SU-DHL-6 (cell line): ENCODE results near the gene ARHGEF18.

ENCODE experiments used
- H2AFZ ChIP-seq: fragments of 200-600 bp; sonication (generic); 2 replicates; pipeline ENCODE4 v1.6.1; 2014; ENCODE audit warnings: low read depth, mild to moderate bottlenecking, moderate library complexity, mixed read lengths, antibody characterized with exemption, low read length; ENCODE audit not compliant: severe bottlenecking
- H3F3A ChIP-seq: fragments of 200-600 bp; shearing (Covaris generic); 2 replicates; pipeline ENCODE4 v1.6.0; 2016; ENCODE audit warnings: antibody characterized with exemption, mild to moderate bottlenecking; ENCODE audit not compliant: insufficient read depth
- H3K27ac ChIP-seq: fragments of 200-600 bp; sonication (generic); 2 replicates; pipeline ENCODE4 v1.5.1; 2016; ENCODE audit warnings: low read depth, mild to moderate bottlenecking, low read length, moderate library complexity, mixed read lengths
- H3K27me3 ChIP-seq: fragments of 200-600 bp; sonication (generic), shearing (Covaris generic); 2 replicates; pipeline ENCODE4 v1.6.0; 2014; ENCODE audit warnings: mild to moderate bottlenecking, low read length
- H3K36me3 ChIP-seq: fragments of 200-600 bp; sonication (generic); 2 replicates; pipeline ENCODE4 v1.6.1; 2014; ENCODE audit warnings: mild to moderate bottlenecking, low read length, mixed read lengths
- H3K4me2 ChIP-seq: fragments of 300-600, 200-600 bp; shearing (Covaris generic), sonication (generic); 2 replicates; pipeline ENCODE4 v1.6.0; 2014; ENCODE audit warnings: low read length, low read depth, mild to moderate bottlenecking; ENCODE audit not compliant: poor library complexity, severe bottlenecking
- H3K4me3 ChIP-seq: fragments of 200-600 bp; sonication (generic); 2 replicates; pipeline ENCODE4 v1.5.1; 2014; ENCODE audit warnings: antibody characterized with exemption, low read length, mild to moderate bottlenecking, mixed read lengths; ENCODE audit not compliant: insufficient read depth, poor library complexity, severe bottlenecking
- H3K79me2 ChIP-seq: fragments of 200-600 bp; sonication (generic); 2 replicates; pipeline ENCODE4 v1.6.1; 2014; ENCODE audit warnings: mild to moderate bottlenecking, low read length, moderate library complexity; ENCODE audit not compliant: insufficient read depth
- H3K9ac ChIP-seq: fragments of 200-600 bp; sonication (generic); 2 replicates; pipeline ENCODE4 v1.7.0; 2014; ENCODE audit warnings: mild to moderate bottlenecking, low read length
- H3K9me2 ChIP-seq: fragments of 200-600 bp; sonication (generic); replicated peaks from 2 replicates; pipeline ENCODE4 v1.6.1; 2014; ENCODE audit warnings: low read length; ENCODE audit not compliant: insufficient read depth
- H3K9me3 ChIP-seq: fragments of 200-600 bp; sonication (generic); 2 replicates; pipeline ENCODE4 v1.6.1; 2014; ENCODE audit warnings: low read length, mixed read lengths; ENCODE audit not compliant: insufficient read depth
- H4K20me1 ChIP-seq: fragments of 200-600 bp; sonication (generic); 2 replicates; pipeline ENCODE4 v1.6.1; 2014; ENCODE audit warnings: low read depth, mild to moderate bottlenecking, antibody characterized with exemption, low read length, moderate library complexity, mixed read lengths
- CTCF ChIP-seq: fragments of 200-600 bp; sonication (generic); IDR thresholded peaks from one replicate; pipeline ENCODE4 v1.5.1; 2017; ENCODE audit warnings: antibody characterized with exemption, mild to moderate bottlenecking, low read length, moderate library complexity; ENCODE audit not compliant: insufficient read depth, poor library complexity, severe bottlenecking
- EZH2phosphoT487 ChIP-seq: fragments of 200-600 bp; sonication (generic), shearing (Covaris generic); conservative IDR thresholded peaks from 2 replicates; pipeline ENCODE4 v1.6.1; 2018; ENCODE audit warnings: mild to moderate bottlenecking, antibody characterized with exemption, low read length, moderate library complexity, mixed read lengths

ARHGEF18 gene

DNA sequence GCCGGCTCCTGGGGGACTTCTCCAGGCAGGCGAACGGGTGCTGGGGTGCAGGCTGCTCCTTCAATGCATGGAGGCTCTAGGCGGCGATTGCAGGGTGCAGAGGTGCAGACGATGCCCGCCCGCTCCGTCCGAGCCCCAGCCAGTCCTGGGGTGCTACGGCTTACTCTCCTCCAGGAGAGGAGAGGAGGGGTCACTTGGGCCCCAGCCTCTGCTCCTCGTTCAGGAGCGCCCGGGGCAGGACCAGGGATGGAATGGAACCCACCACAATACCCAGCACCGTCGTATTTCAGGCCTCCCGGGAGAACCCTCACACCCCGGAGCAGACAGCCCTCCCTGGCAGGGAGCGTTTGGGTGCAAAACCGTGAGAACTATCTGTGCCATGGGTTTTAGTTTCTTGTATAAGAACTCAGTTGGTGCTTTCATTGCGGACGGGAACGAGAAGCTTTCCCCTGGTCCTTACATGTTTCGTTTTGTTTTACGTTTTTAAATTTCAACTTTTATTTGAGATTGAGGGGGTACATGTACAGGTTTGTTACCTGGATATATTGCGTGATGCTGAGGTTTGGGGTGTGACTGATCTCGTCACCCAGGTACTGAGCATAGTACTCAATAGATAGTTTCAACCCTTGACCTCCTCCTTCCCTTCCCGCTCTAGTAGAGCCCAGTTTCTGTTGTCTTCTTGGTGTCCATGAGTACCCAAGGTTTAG is 46.8 kb downstream of the ARHGEF18 start:
- peaks cover 28% of the 10 kb centered on the region for H3F3A ChIP-seq
- H4K20me1 ChIP-seq = no peaks in the 10 kb centered on the region
- H3K27ac ChIP-seq = peak overlapping the region; percentile 40
- no peak overlapping the region for H2AFZ ChIP-seq
- TF ChIP-seq EZH2phosphoT487 (no peak), CTCF (no peak)
- peak overlapping the region; percentile 83 for H3K4me2 ChIP-seq
- no peaks in the 10 kb centered on the region for H3K9me3 ChIP-seq
- no peaks in the 10 kb centered on the region for H3K9me2 ChIP-seq
- H3K27me3 ChIP-seq = no peaks in the 10 kb centered on the region
- H3K9ac ChIP-seq = peak overlapping the region; percentile 88
- peaks cover 6% of the 10 kb centered on the region; the same call in 1 of the 2 replicates for H3K36me3 ChIP-seq
- H3K4me3 ChIP-seq = peak overlapping the region; percentile 91
- H3K79me2 ChIP-seq = peaks cover 54% of the 10 kb centered on the region

DNA sequence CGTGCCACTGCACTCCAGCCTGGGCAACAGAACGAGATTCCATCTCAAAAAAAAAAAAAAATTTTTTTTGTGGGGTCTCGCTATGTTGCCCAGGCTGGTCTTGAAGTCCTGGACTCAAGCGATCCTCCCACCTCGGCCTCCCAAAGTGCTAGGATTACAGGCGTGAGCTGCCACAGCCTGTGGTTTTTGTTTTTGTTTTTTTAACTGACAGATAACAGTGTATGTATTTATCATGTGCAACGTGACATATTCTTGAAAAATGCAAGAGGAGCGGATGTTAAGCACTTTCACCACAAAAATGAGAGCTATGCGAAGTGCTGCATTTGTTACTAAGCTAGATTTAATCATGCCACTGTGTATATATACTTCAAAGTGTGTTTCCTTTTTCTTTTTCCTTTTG is 49.0 kb downstream of the ARHGEF18 start:
- H3F3A ChIP-seq = peaks cover 24% of the 10 kb centered on the region
- no peak overlapping the region for H3K4me2 ChIP-seq
- TF ChIP-seq EZH2phosphoT487 (no peak), CTCF (no peak)
- H3K79me2 ChIP-seq = peaks cover 76% of the 10 kb centered on the region
- H3K9me2 ChIP-seq = no peaks in the 10 kb centered on the region
- no peaks in the 10 kb centered on the region for H4K20me1 ChIP-seq
- H3K27me3 ChIP-seq = no peaks in the 10 kb centered on the region
- H3K9ac ChIP-seq = no peak overlapping the region
- no peak overlapping the region for H2AFZ ChIP-seq
- H3K4me3 ChIP-seq = no peak overlapping the region
- H3K9me3 ChIP-seq = no peaks in the 10 kb centered on the region
- no peak overlapping the region for H3K27ac ChIP-seq
- peaks cover 16% of the 10 kb centered on the region; the same call in 1 of the 2 replicates for H3K36me3 ChIP-seq
